Left colon (tissue), 2 donors: Measurements from ENCODE around the gene NIM1K. TPM values are rescaled to one million over a fixed set of nuclear protein-coding genes. Genes with fewer than 3 reads are reported as not detected.
"Not testable (repeated sequence)": the region's sequence is repeated elsewhere in the genome, so short reads cannot be mapped to it uniquely, and the experiment has no call there.

Experiments used
- ATAC-seq: fragments of 200-7000 bp; cut with Tn5 transposase; one replicate; pipeline ENCODE4 v1.9.1; 2020; ENCODE audit warnings: mild to moderate bottlenecking, moderate library complexity
- DNase-seq, 2 donors: peaks; one replicate each; pipeline ENCODE4 v3.0.0-alpha.2; 2020
- intact Hi-C, 2 donors: fragments of 100-400 bp; cut with DNase I in 1 of 2; cut with micrococcal nuclease in 1 of 2; formaldehyde crosslinking; loops; one replicate each; pipeline versions ENCODE4 v1.11.2 to v1.14.0; 2022; cut with DNase I, micrococcal nuclease
- total RNA-seq, 2 donors: library from RNA; stranded (reverse); fragmentation: NEBNext Ultra II Directional; extraction: Animal tissue kit (Norgen Biotek cat#: 25700); gene quantifications; one replicate each; pipeline ENCODE4 v1.2.1, GENCODE V29; 2021
- donor health status: DM: no; HTN: no; CAD: no.
- donor health status: DM: yes; HTN: yes; CAD: no.

Gene NIM1K
- total RNA-seq, 2 donors from 2014 or later: 0.20 to 0.34 TPM

GRCh38 chr5:43179836-43180235 lies 12.2 kb upstream of the NIM1K start:
- no peak for DNase-seq
- intact Hi-C loops: no loop called here
- ATAC-seq: no peak

GRCh38 chr5:43182421-43182820 lies 9.6 kb upstream of the NIM1K start:
- intact Hi-C loops: no loop called here
- no peak for ATAC-seq

GRCh38 chr5:43183101-43183500 lies 8.9 kb upstream of the NIM1K start:
- ATAC-seq, intact Hi-C loops, DNase-seq: not testable (repeated sequence)

More at GRCh38 chr5:43182421-43182820, 9.6 kb upstream of the NIM1K start:
- no peak for DNase-seq

- intact Hi-C loops: no loop called here
- ATAC-seq (no peak), DNase-seq (no peak)
Observed at GRCh38 chr5:43190755-43191603, 1.0 kb upstream of the NIM1K start.

- intact Hi-C loops: no loop called here
- ATAC-seq (peak; percentile 59), DNase-seq (peak; percentile 23 to 28)
Observed at GRCh38 chr5:43192558-43193180, 644 bp downstream of the NIM1K start.

GRCh38 chr5:43193181-43193893 lies 1.3 kb downstream of the NIM1K start:
- no peak for ATAC-seq
- intact Hi-C loops: no loop called here
- no peak for DNase-seq

GRCh38 chr5:43193894-43194265 lies 1.9 kb downstream of the NIM1K start:
- intact Hi-C loops: no loop called here
- DNase-seq (no peak), ATAC-seq (no peak)

- no peak for ATAC-seq
- DNase-seq: no peak
- intact Hi-C loops: no loop called here
Observed at GRCh38 chr5:43195670-43196265, 3.7 kb downstream of the NIM1K start.

- no peak for DNase-seq
- no peak for ATAC-seq
- intact Hi-C loops: no loop called here
Observed at GRCh38 chr5:43197535-43197934, 5.5 kb downstream of the NIM1K start.

GRCh38 chr5:43201442-43201841 lies 9.4 kb downstream of the NIM1K start:
- intact Hi-C loops: not testable (repeated sequence)

GRCh38 chr5:43202380-43202779 lies 10.4 kb downstream of the NIM1K start:
- DNase-seq: no peak
- intact Hi-C loops: no loop called here
- no peak for ATAC-seq

More at GRCh38 chr5:43201442-43201841, 9.4 kb downstream of the NIM1K start:
- not testable (repeated sequence) for ATAC-seq, DNase-seq

- DNase-seq (no peak), ATAC-seq (no peak)
- intact Hi-C loops: no loop called here
Observed at GRCh38 chr5:43203373-43203772, 11.3 kb downstream of the NIM1K start.

- ATAC-seq: no peak
- intact Hi-C loops: no loop called here
- DNase-seq: no peak
Observed at GRCh38 chr5:43204958-43205357, 12.9 kb downstream of the NIM1K start.

- intact Hi-C loops: no loop called here
- ATAC-seq: no peak
- no peak for DNase-seq
Observed at GRCh38 chr5:43207601-43208000, 15.6 kb downstream of the NIM1K start.

- peak; percentile 10 to 40 for DNase-seq
- intact Hi-C loops: no loop called here
- ATAC-seq: peak; percentile 96
Observed at GRCh38 chr5:43208658-43209057, 16.6 kb downstream of the NIM1K start.

- ATAC-seq: peak; percentile 59
- DNase-seq: no peak
- intact Hi-C loops: no loop called here
Observed at GRCh38 chr5:43209060-43209459, 17.0 kb downstream of the NIM1K start.

- intact Hi-C loops: no loop called here
- ATAC-seq: no peak
Observed at GRCh38 chr5:43209833-43210232, 17.8 kb downstream of the NIM1K start.

GRCh38 chr5:43210570-43210969 lies 18.5 kb downstream of the NIM1K start:
- DNase-seq: no peak
- intact Hi-C loops: no loop called here

More at GRCh38 chr5:43209833-43210232, 17.8 kb downstream of the NIM1K start:
- no peak for DNase-seq

GRCh38 chr5:43213951-43214350 lies 21.9 kb downstream of the NIM1K start:
- ATAC-seq: no peak
- no peak for DNase-seq
- intact Hi-C loops: no loop called here

More at GRCh38 chr5:43210570-43210969, 18.5 kb downstream of the NIM1K start:
- ATAC-seq: no peak
